Frontal cortex (tissue), 4 donors: ENCODE data around the gene SPAG16. TPM values are rescaled to one million over a fixed set of nuclear protein-coding genes. Genes with fewer than 3 reads are reported as not detected.

Source experiments
- DNase-seq, 2 donors: peaks; one replicate each; pipeline ENCODE4 v3.0.0; 2012; ENCODE audit warnings: low spot score in 2 of 2
- FAIRE-seq: peaks from 2 replicates; lab custom pipeline; 2012; peaks lifted over from hg19 to GRCh38; lab: Jason Lieb, UNC
- total RNA-seq: library from RNA; depleted of rRNA; stranded (reverse); fragments of >200 nt; gene quantifications from one replicate; pipeline ENCODE4 v1.2.3, GENCODE V29; 2014
- donor health status: control.
- donor health status: control.
- donor health status: control.

The SPAG16 gene
- total RNA-seq, result 87.6 TPM

- FAIRE-seq, result peak; percentile 53
- peak; percentile 82 to 93 for DNase-seq
These were observed at the start of gene SPAG16 for GRCh38 chr2:213284105-213285090. Gene SPAG16, plus strand, starts transcription at chr2:213284464.

GRCh38 chr2:213234641-213235040, 49.6 kb upstream of the SPAG16 start:
- DNase-seq (no peak), FAIRE-seq (no peak)

GRCh38 chr2:213235741-213236140, 48.5 kb upstream of the SPAG16 start:
- DNase-seq, result no peak
- no peak for FAIRE-seq

- FAIRE-seq (no peak), DNase-seq (no peak)
These were observed 47.0 kb upstream of the SPAG16 start for GRCh38 chr2:213237251-213237650.

GRCh38 chr2:213237787-213238186, 46.5 kb upstream of the SPAG16 start:
- DNase-seq (no peak), FAIRE-seq (no peak)

GRCh38 chr2:213238753-213239495, 45.3 kb upstream of the SPAG16 start:
- DNase-seq, result no peak
- FAIRE-seq, result no peak

- FAIRE-seq, result no peak
- DNase-seq, result no peak
These were observed 42.4 kb upstream of the SPAG16 start for GRCh38 chr2:213241817-213242216.

GRCh38 chr2:213242653-213243052, 41.6 kb upstream of the SPAG16 start:
- no peak for FAIRE-seq

GRCh38 chr2:213243189-213244044, 40.8 kb upstream of the SPAG16 start:
- DNase-seq (no peak), FAIRE-seq (no peak)

More at GRCh38 chr2:213242653-213243052, 41.6 kb upstream of the SPAG16 start:
- DNase-seq, result no peak

GRCh38 chr2:213246497-213247281, 37.6 kb upstream of the SPAG16 start:
- DNase-seq (no peak), FAIRE-seq (peak; percentile 95)

GRCh38 chr2:213247566-213247965, 36.7 kb upstream of the SPAG16 start:
- DNase-seq, result no peak
- FAIRE-seq, result no peak

- no peak for DNase-seq
- FAIRE-seq, result no peak
These were observed 35.6 kb upstream of the SPAG16 start for GRCh38 chr2:213248637-213249036.

GRCh38 chr2:213249502-213249901, 34.8 kb upstream of the SPAG16 start:
- DNase-seq, result no peak
- FAIRE-seq, result no peak

- peak; percentile 7 to 30 for DNase-seq
- peak; percentile 96 for FAIRE-seq
These were observed 32.6 kb upstream of the SPAG16 start for GRCh38 chr2:213251618-213252017.

GRCh38 chr2:213252206-213252605, 32.1 kb upstream of the SPAG16 start:
- FAIRE-seq, result no peak

GRCh38 chr2:213253162-213253561, 31.1 kb upstream of the SPAG16 start:
- FAIRE-seq, result no peak

More at GRCh38 chr2:213252206-213252605, 32.1 kb upstream of the SPAG16 start:
- no peak for DNase-seq

GRCh38 chr2:213259266-213259665, 25.0 kb upstream of the SPAG16 start:
- DNase-seq, result no peak
- FAIRE-seq, result no peak

More at GRCh38 chr2:213253162-213253561, 31.1 kb upstream of the SPAG16 start:
- DNase-seq, result no peak

GRCh38 chr2:213261237-213261636, 23.0 kb upstream of the SPAG16 start:
- FAIRE-seq (no peak), DNase-seq (no peak)

- DNase-seq, result no peak
- no peak for FAIRE-seq
These were observed 22.5 kb upstream of the SPAG16 start for GRCh38 chr2:213261715-213262114.
